BLaER1 treated with 17β-estradiol and CSF1 and Interleukin-3, amounts not matched to agents 10 nM and 100 nM (cell line): ENCODE measurements around the gene POU2F2.

Source experiments
- H3K27ac ChIP-seq, 11 experiments: shearing (Covaris generic); formaldehyde crosslinking; 2 replicates each; pipeline ENCODE4 v1.8.1; 2022
- H3K27me3 ChIP-seq, 11 experiments: shearing (Covaris generic); formaldehyde crosslinking; 2 replicates each; pipeline ENCODE4 v1.8.1; 2022
- H3K36me3 ChIP-seq, 11 experiments: shearing (Covaris generic); formaldehyde crosslinking; 2 replicates each; pipeline ENCODE4 v1.8.1; 2022
- H3K4me1 ChIP-seq, 10 experiments: shearing (Covaris generic); formaldehyde crosslinking; 2 replicates each; pipeline ENCODE4 v1.8.1; 2022
- H3K4me2 ChIP-seq, 11 experiments: shearing (Covaris generic); formaldehyde crosslinking; 2 replicates each; pipeline ENCODE4 v1.8.1; 2022
- H3K4me3 ChIP-seq, 10 experiments: shearing (Covaris generic); formaldehyde crosslinking; 2 replicates each; pipeline ENCODE4 v1.8.1; 2022
- H3K9ac ChIP-seq, 11 experiments: shearing (Covaris generic); formaldehyde crosslinking; 2 replicates each; pipeline ENCODE4 v1.8.1; 2022
- H3K9me3 ChIP-seq, 11 experiments: shearing (Covaris generic); formaldehyde crosslinking; replicated peaks in 1 of 11; 2 replicates each; pipeline ENCODE4 v1.8.1; 2022
- H4K20me1 ChIP-seq, 11 experiments: shearing (Covaris generic); formaldehyde crosslinking; 2 replicates each; pipeline ENCODE4 v1.8.1; 2022
- Cebpa-rat ChIP-seq, 11 experiments: shearing (Covaris generic); IDR thresholded peaks; 2 replicates each; pipeline ENCODE4 v1.8.1; 2022

The POU2F2 gene

DNA sequence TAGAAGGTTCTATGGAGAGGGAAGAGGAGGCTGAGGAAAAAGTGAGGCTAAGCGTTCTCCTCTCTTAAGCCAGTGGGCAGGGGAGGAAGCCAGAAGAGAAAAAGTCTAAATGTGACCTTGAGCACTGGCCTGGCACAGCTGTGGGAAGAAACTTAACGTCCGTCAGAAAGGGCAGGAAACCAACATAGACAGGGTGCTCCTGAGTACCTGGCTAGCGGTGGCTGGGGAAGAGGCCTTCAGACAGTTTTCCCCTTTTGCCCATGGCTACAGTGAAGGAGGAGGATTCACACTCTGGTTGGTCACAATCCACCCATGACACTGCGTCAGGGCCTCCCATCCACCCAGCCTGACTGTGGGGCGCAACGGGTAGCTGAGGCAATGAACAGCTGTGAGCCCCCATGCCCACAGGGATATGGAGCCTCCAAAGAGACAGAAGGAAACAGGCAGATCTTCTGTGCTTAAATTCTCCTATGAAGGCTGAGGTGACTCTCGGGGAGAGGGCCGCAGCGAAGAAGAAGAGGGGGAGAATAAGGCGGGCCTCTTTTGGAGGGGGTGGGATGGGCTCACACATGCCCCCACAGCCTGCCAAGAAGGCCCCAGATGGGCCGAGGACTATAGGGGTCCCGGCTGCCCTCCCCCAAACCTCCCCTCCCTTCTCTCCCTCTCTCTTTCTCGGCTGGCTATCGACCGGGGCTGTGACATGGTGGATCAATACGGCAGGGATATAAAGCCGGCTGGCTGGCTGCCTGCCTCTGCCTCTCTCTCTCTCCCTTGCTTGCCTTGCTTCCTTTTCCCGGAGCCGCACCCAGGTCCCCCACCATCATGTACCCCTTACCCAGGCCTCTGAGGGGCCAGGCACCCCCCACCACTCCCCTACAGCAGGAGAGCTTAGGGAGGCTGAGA lies 19.8 kb upstream of the POU2F2 start:
- H3K4me1 ChIP-seq: peaks cover 19 to 26% (median 21%) of the 10 kb centered on the region in 10 experiments
- no peaks in the 10 kb centered on the region; a peak in 2 of 22 replicates for H3K27me3 ChIP-seq
- H4K20me1 ChIP-seq: peaks cover 0 to 20% (median 0%) of the 10 kb centered on the region in 11 experiments; a peak in 5 of 22 replicates
- H3K4me2 ChIP-seq: no peak overlapping the region
- no peaks in the 10 kb centered on the region for H3K36me3 ChIP-seq
- no peak overlapping the region for H3K27ac ChIP-seq
- no peaks in the 10 kb centered on the region for H3K9me3 ChIP-seq
- no peak overlapping the region for H3K9ac ChIP-seq
- no peak for TF ChIP-seq Cebpa-rat (IDR thresholded peaks at IDR 0.05)
- no peak overlapping the region for H3K4me3 ChIP-seq

DNA sequence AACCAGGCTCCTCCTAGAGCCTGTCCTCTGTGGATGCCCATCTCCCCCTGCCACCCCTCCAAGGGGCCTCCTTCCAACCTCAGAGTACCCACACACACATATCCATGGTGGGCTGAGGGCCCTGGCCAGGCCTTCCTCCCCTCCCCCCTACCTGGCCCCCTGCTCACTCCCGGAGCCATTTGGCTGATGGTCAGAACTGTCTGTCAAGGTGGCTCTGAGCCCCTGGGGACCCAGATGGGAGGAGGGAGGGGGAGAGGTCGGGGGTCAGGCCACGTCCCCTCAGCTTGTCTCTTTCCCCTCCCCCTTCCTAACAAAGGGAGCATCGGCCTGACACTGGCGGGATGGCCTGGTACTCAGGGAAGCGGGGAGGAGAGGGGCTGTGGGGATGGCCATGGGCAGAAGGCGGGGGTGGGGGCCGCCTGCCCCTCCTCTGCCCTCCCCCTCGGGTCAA lies 18.7 kb upstream of the POU2F2 start:
- no peaks in the 10 kb centered on the region for H3K9me3 ChIP-seq
- H3K36me3 ChIP-seq: no peaks in the 10 kb centered on the region
- no peak for TF ChIP-seq Cebpa-rat (IDR thresholded peaks at IDR 0.05)
- no peak overlapping the region; a peak in 1 of 22 replicates for H3K9ac ChIP-seq
- H3K27ac ChIP-seq: no peak overlapping the region
- H3K27me3 ChIP-seq: no peaks in the 10 kb centered on the region; a peak in 2 of 22 replicates
- no peak overlapping the region for H3K4me2 ChIP-seq
- H3K4me1 ChIP-seq: peaks cover 18 to 25% (median 19%) of the 10 kb centered on the region in 10 experiments
- peaks cover 0 to 26% (median 0%) of the 10 kb centered on the region in 11 experiments; a peak in 6 of 22 replicates for H4K20me1 ChIP-seq
- H3K4me3 ChIP-seq: no peak overlapping the region

DNA sequence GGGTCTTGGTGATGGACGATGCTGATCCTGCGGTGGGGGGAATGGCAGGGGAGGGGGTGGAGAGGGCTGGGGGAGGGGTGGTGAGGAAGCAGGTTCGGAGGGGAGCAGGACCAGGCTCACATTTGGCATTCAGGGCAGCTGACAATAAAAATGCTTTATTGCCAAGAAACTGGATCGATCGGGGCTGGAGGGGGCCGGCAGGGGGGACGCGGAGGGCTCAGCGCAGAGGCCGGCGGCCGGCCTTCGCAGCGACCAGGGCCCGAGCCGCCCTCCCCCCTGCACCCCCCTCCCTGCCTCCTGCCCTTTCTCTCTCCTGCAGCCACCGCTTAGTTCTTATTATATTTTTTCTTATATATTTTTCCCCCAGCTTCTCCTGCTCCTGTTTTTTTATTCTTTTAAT lies 18.1 kb upstream of the POU2F2 start:
- Histone ChIP-seq H3K4me3 (no peak overlapping the region), H3K4me2 (no peak overlapping the region), H3K27me3 (no peaks in the 10 kb centered on the region; a peak in 2 of 22 replicates), H4K20me1 (peaks cover 0 to 24% (median 0%) of the 10 kb centered on the region in 11 experiments; a peak in 6 of 22 replicates), H3K36me3 (no peaks in the 10 kb centered on the region), H3K9ac (no peak overlapping the region), H3K27ac (no peak overlapping the region), H3K9me3 (no peaks in the 10 kb centered on the region), H3K4me1 (peaks cover 12 to 19% (median 13%) of the 10 kb centered on the region in 10 experiments)
- TF ChIP-seq Cebpa-rat (IDR thresholded peaks at IDR 0.05): no peak

DNA sequence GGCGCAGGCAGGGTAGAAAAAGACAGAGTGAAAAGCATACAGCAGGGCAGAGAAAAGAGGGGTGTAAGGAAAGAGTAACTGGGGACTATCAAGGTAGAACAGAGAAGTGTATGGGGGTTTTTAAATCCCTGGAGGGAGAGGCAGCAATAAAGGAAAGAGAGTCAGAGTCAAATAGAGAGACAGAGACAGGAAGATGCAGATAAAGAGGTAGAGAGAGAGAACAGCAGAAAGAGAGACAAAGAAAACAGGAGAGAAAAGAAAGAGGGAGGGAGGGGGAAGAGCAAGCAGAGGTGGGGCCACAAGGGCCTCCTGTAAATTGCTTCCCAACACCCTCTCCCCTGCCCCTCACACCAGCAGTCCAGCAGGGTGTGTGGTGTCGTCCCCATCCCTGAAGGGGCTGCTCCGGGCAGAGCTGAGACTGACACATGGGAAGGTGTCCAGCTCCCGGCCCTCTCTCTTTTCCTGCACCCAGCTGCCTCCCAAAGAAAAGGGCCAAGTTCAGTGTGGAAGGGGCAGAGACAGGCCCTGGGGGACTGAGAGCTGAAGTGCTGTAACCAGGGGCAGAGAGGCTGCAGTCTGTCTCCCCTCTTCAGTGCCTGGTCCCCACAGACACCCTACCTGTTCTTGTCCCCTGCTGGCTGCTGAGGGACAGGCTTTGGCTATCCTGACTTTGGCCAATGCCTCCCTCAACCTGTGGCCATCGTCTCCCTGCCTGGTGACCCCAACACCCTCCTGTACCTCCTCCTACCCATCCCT lies 17.4 kb upstream of the POU2F2 start:
- H3K9me3 ChIP-seq: no peaks in the 10 kb centered on the region
- H3K9ac ChIP-seq: no peak overlapping the region
- no peak overlapping the region for H3K4me2 ChIP-seq
- peaks cover 5 to 12% (median 6%) of the 10 kb centered on the region in 10 experiments for H3K4me1 ChIP-seq
- no peaks in the 10 kb centered on the region; a peak in 2 of 22 replicates for H3K27me3 ChIP-seq
- TF ChIP-seq Cebpa-rat (IDR thresholded peaks at IDR 0.05): no peak
- H3K4me3 ChIP-seq: no peak overlapping the region
- no peaks in the 10 kb centered on the region for H3K36me3 ChIP-seq
- H3K27ac ChIP-seq: no peak overlapping the region
- peaks cover 0 to 27% (median 0%) of the 10 kb centered on the region in 11 experiments; a peak in 7 of 22 replicates for H4K20me1 ChIP-seq

- Histone ChIP-seq H3K27me3 (no peaks in the 10 kb centered on the region; a peak in 1 of 22 replicates), H3K4me1 (peaks cover 0 to 6% (median 0%) of the 10 kb centered on the region in 10 experiments; a peak in 3 of 20 replicates), H4K20me1 (peaks cover 0 to 32% (median 0%) of the 10 kb centered on the region in 11 experiments; a peak in 10 of 22 replicates), H3K4me2 (no peak overlapping the region), H3K9me3 (no peaks in the 10 kb centered on the region), H3K9ac (no peak overlapping the region), H3K36me3 (no peaks in the 10 kb centered on the region), H3K27ac (no peak overlapping the region), H3K4me3 (no peak overlapping the region)
- TF ChIP-seq Cebpa-rat (IDR thresholded peaks at IDR 0.05): no peak
Measured at GRCh38 chr19:42148266-42148665, 16.0 kb upstream of the POU2F2 start.

DNA sequence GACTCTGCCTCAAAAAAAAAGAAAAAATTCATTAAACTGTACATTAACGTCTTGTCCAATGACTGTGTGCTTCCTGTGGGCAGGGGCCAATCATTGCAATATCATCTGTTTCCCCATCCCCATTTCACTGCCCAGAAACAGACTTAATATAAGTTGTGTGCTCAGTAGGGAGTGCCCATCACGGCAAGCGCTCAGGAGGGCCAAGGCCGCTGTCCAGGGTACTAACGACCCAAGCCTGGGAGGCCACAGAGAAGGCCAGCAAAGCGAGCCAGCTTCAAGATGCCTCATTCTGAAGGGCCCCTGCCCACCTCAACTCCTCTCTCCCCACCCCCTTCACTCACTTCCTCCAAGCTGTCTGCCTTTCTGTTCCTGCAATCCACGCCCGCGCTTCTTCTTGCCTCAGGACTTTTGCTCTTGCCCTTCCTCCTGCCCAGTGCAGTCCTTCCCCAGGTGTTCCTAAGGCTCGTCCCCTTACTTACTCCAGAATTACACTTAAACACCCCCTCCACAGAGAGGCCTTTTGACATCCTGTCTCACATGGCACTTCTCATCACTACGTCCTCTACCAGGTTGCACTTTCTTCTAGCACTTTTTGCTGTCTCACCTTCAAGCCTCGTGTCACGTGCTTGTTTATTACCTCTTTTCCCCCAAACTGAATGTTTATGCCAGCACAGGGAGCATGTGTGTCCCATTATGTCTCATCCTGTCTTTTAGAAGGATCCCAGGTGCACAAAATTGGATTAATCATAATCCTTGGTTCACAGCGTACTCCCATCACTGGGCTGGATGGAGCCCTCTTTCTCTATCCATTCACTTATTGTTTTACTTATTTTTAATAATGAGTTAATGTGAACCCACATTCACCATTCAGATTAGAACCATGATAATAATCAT lies 11.3 kb upstream of the POU2F2 start:
- Histone ChIP-seq H3K4me1 (peaks cover 0 to 7% (median 2%) of the 10 kb centered on the region in 10 experiments; a peak in 7 of 20 replicates), H3K9me3 (no peaks in the 10 kb centered on the region), H3K27me3 (no peaks in the 10 kb centered on the region; a peak in 1 of 22 replicates), H3K36me3 (peaks cover 0 to 9% (median 0%) of the 10 kb centered on the region in 11 experiments; a peak in 1 of 22 replicates), H3K4me2 (no peak overlapping the region), H3K4me3 (no peak overlapping the region), H3K27ac (no peak overlapping the region), H3K9ac (no peak overlapping the region), H4K20me1 (peaks cover 0 to 56% (median 11%) of the 10 kb centered on the region in 11 experiments; a peak in 12 of 22 replicates)
- no peak for TF ChIP-seq Cebpa-rat (IDR thresholded peaks at IDR 0.05)

DNA sequence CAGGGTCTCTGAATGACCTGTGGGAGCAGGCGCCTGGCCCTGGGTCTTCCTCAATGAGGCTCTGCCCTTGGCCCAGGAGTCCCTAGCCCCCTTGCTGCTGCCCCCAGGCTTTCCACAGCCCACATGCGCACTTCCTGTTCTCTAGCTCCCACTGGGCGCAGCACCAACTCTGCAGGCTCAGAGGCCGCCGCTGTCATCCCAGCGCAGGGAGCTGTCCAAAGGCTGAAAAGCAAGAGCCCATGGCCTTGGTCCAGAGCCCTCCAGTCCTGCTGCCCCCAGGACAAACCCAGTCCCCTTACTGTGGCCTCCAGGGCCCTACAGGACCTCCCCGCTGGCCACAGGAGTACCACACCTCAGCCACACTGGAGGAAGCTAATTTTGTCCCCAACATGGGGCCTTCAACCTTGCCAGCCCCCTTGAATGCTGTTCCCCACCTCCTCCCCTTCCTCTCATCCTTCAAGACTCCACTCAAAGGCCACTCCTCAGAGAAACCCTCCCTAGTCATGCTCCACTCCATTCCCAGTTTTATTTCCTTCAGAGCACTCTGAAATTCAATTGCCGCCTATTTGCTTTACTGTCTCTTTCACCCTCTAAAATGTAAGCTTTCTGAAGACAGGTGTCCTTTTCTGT lies 8.0 kb upstream of the POU2F2 start:
- Histone ChIP-seq H3K9ac (no peak overlapping the region), H3K27me3 (no peaks in the 10 kb centered on the region), H3K4me2 (peak overlapping the region in 4 of 11 experiments; percentile 25 to 34 (median 29); a peak in 2 of 22 replicates), H3K4me1 (peaks cover 11 to 21% (median 15%) of the 10 kb centered on the region in 10 experiments), H3K9me3 (no peaks in the 10 kb centered on the region), H3K4me3 (no peak overlapping the region), H3K27ac (no peak overlapping the region), H4K20me1 (peaks cover 0 to 78% (median 11%) of the 10 kb centered on the region in 11 experiments; a peak in 14 of 22 replicates), H3K36me3 (peaks cover 0 to 31% (median 0%) of the 10 kb centered on the region in 11 experiments; a peak in 4 of 22 replicates)
- TF ChIP-seq Cebpa-rat (IDR thresholded peaks at IDR 0.05): no peak
